Peyer's patch (tissue), 4 donors: ENCODE results near the gene NAV3. TPM values are rescaled to one million over a fixed set of nuclear protein-coding genes. Genes with fewer than 3 reads are reported as not detected.

Experiments
- DNase-seq, 3 donors: peaks; one replicate each; pipeline ENCODE4 v3.0.0-alpha.2; 2017 to 2019
- H3K27ac ChIP-seq, 4 donors: fragments of 200-600 bp; sonication (generic); one replicate each; pipeline ENCODE4 v1.5.1; 2016 to 2019
- H3K27me3 ChIP-seq, 2 donors: fragments of 200-600 bp; sonication (generic); one replicate each; pipeline ENCODE4 v1.5.1; 2019
- H3K36me3 ChIP-seq, 3 donors: fragments of 200-600 bp; sonication (generic); one replicate each; pipeline ENCODE4 v1.5.1; 2016 to 2019
- H3K4me1 ChIP-seq, 4 donors: fragments of 200-600 bp; sonication (generic); one replicate each; pipeline ENCODE4 v1.5.1; 2016 to 2019
- H3K4me3 ChIP-seq, 4 donors: fragments of 200-600 bp; sonication (generic); 1 replicate in 3 of 4; 2 replicates in 1 of 4; pipeline ENCODE4 v1.5.1; 2016 to 2019; ENCODE audit warnings: mild to moderate bottlenecking in 1 of 4
- H3K9me3 ChIP-seq, 4 donors: fragments of 200-600 bp; sonication (generic); one replicate each; pipeline ENCODE4 v1.5.1; 2016 to 2019; ENCODE audit warnings: mild to moderate bottlenecking in 1 of 4
- CTCF ChIP-seq, 6 experiments: fragments of 450-650 bp in 4 of 6; fragments of 200-600 bp in 2 of 6; sonication (generic) in 1 of 6; IDR thresholded peaks; one replicate each; pipeline ENCODE4 v1.5.1; 2017 to 2019; ENCODE audit warnings: antibody characterized with exemption in 6 of 6, mild to moderate bottlenecking in 3 of 6, moderate library complexity in 1 of 6
- POLR2A ChIP-seq, 2 donors: fragments of 450-650 bp; IDR thresholded peaks; one replicate each; pipeline ENCODE4 v1.5.1; 2017; ENCODE audit warnings: antibody characterized with exemption in 2 of 2, mild to moderate bottlenecking in 2 of 2, moderate library complexity in 2 of 2
- total RNA-seq, 4 donors: library from RNA; depleted of rRNA; stranded (reverse); fragments of >200 nt; gene quantifications; one replicate each; pipeline ENCODE4 v1.1.0, GENCODE V29; 2016

NAV3 gene
- total RNA-seq, 4 donors from 2014 or later, result 1.9 to 4.1 (median 2.8) TPM

GRCh38 chr12:78204926-78205325 lies 374.2 kb downstream of the NAV3 start:
- TF ChIP-seq CTCF (IDR thresholded peaks at IDR 0.05), result no peak

GRCh38 chr12:78208092-78208491 lies 377.4 kb downstream of the NAV3 start:
- TF ChIP-seq POLR2A (IDR thresholded peaks at IDR 0.05) (no peak), CTCF (IDR thresholded peaks at IDR 0.05) (no peak)
- Histone ChIP-seq H3K27ac (no peak overlapping the region), H3K4me3 (no peak overlapping the region), H3K9me3 (no peaks in the 10 kb centered on the region), H3K36me3 (no peaks in the 10 kb centered on the region), H3K4me1 (no peaks in the 10 kb centered on the region), H3K27me3 (no peaks in the 10 kb centered on the region)
- no peak for DNase-seq

More at GRCh38 chr12:78204926-78205325, 374.2 kb downstream of the NAV3 start:
- Histone ChIP-seq H3K36me3 (no peaks in the 10 kb centered on the region), H3K4me1 (no peaks in the 10 kb centered on the region), H3K4me3 (no peak overlapping the region), H3K9me3 (no peaks in the 10 kb centered on the region), H3K27ac (no peak overlapping the region), H3K27me3 (no peaks in the 10 kb centered on the region)
- no peak for DNase-seq

GRCh38 chr12:78209846-78210505 lies 379.3 kb downstream of the NAV3 start:
- no peak for DNase-seq
- Histone ChIP-seq H3K36me3 (no peaks in the 10 kb centered on the region), H3K27me3 (no peaks in the 10 kb centered on the region), H3K27ac (no peak overlapping the region), H3K4me1 (no peaks in the 10 kb centered on the region), H3K9me3 (no peaks in the 10 kb centered on the region), H3K4me3 (no peak overlapping the region)
- TF ChIP-seq CTCF (IDR thresholded peaks at IDR 0.05) (no peak), POLR2A (IDR thresholded peaks at IDR 0.05) (no peak)

GRCh38 chr12:78210506-78210860 lies 379.8 kb downstream of the NAV3 start:
- Histone ChIP-seq H3K27ac (no peak overlapping the region), H3K4me1 (no peaks in the 10 kb centered on the region), H3K36me3 (no peaks in the 10 kb centered on the region), H3K9me3 (no peaks in the 10 kb centered on the region), H3K4me3 (no peak overlapping the region), H3K27me3 (no peaks in the 10 kb centered on the region)
- no peak for DNase-seq
- TF ChIP-seq CTCF (IDR thresholded peaks at IDR 0.05), result no peak
- TF ChIP-seq POLR2A (IDR thresholded peaks at IDR 0.05), result no peak

GRCh38 chr12:78210894-78211302 lies 380.2 kb downstream of the NAV3 start:
- Histone ChIP-seq H3K27ac (no peak overlapping the region), H3K27me3 (no peaks in the 10 kb centered on the region), H3K4me1 (no peaks in the 10 kb centered on the region), H3K36me3 (no peaks in the 10 kb centered on the region), H3K4me3 (no peak overlapping the region), H3K9me3 (no peaks in the 10 kb centered on the region)
- no peak for TF ChIP-seq POLR2A (IDR thresholded peaks at IDR 0.05)
- DNase-seq, result no peak

GRCh38 chr12:78220811-78221210 lies 390.1 kb downstream of the NAV3 start:
- no peak for TF ChIP-seq CTCF (IDR thresholded peaks at IDR 0.05)
- TF ChIP-seq POLR2A (IDR thresholded peaks at IDR 0.05), result no peak
- no peak for DNase-seq
- Histone ChIP-seq H3K4me3 (no peak overlapping the region), H3K4me1 (no peaks in the 10 kb centered on the region), H3K27ac (no peak overlapping the region), H3K36me3 (no peaks in the 10 kb centered on the region), H3K27me3 (no peaks in the 10 kb centered on the region), H3K9me3 (no peaks in the 10 kb centered on the region)
